Keratinocyte (primary cell): ENCODE data around the gene TOX2.

Source experiments
- CTCF ChIP-seq, 3 experiments: IDR thresholded peaks in 1 of 3; conservative IDR thresholded peaks in 1 of 3; optimal IDR thresholded peaks in 1 of 3; 2 replicates in 2 of 3; 3 replicates in 1 of 3; pipeline versions ENCODE3 to v1.5.1; 2011; ENCODE audit warnings: low read length in 3 of 3, mild to moderate bottlenecking in 3 of 3, moderate library complexity in 2 of 3, control low read depth in 1 of 3, inconsistent platforms in 1 of 3; ENCODE audit not compliant: insufficient read depth in 2 of 3; ENCODE audit errors: extremely low read depth in 1 of 3
- EZH2 ChIP-seq: IDR thresholded peaks from one replicate; pipeline ENCODE4 v1.6.1; 2012; ENCODE audit warnings: inconsistent platforms, mild to moderate bottlenecking, low read length, moderate library complexity

- TF ChIP-seq EZH2 (no peak), CTCF (optimal IDR thresholded peaks at IDR 0.05 in 1 of 3, IDR thresholded peaks at IDR 0.05 in 1 of 3, conservative IDR thresholded peaks at IDR 0.05 in 1 of 3; ENCODE audit: extremely low read depth in 1 of 3, insufficient read depth in 2 of 3, low read length in 3 of 3) (no peak)
Measured at GRCh38 chr20:44021186-44021585, 106.5 kb downstream of the TOX2 start.
